ENCODE data around the gene CUX1.

The CUX1 gene

DNA sequence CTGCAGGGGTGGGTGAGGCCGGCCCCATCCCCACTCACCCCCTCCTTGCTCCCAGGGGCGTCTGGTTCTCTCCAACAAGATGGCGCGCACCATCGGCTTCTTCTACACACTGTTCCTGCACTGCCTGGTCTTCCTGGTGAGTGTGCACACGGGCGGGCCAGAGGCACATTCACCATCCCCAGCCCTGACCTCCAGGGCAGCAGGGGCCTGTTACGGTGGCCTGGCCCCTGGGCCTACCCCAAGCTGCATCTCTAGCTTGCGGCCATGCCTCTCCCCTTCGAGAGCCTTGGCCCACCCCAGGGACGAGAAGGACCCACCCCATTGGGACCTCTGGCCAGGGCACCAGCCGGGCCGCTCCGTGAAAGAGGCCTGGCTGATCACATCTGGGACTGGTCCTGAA is 464.4 kb downstream of the CUX1 start:
- TF ChIP-seq, protein P1, sequence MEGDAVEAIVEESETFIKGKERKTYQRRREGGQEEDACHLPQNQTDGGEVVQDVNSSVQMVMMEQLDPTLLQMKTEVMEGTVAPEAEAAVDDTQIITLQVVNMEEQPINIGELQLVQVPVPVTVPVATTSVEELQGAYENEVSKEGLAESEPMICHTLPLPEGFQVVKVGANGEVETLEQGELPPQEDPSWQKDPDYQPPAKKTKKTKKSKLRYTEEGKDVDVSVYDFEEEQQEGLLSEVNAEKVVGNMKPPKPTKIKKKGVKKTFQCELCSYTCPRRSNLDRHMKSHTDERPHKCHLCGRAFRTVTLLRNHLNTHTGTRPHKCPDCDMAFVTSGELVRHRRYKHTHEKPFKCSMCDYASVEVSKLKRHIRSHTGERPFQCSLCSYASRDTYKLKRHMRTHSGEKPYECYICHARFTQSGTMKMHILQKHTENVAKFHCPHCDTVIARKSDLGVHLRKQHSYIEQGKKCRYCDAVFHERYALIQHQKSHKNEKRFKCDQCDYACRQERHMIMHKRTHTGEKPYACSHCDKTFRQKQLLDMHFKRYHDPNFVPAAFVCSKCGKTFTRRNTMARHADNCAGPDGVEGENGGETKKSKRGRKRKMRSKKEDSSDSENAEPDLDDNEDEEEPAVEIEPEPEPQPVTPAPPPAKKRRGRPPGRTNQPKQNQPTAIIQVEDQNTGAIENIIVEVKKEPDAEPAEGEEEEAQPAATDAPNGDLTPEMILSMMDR (IDR thresholded peaks at IDR 0.05; ENCODE audit: control insufficient read depth, extremely low read depth, insufficient read depth), result no peak
- DNase-seq (ENCODE audit: low read depth), result no peak
- H3K4me3 ChIP-seq (ENCODE audit: low read depth, low read length), result no peak overlapping the region

DNA sequence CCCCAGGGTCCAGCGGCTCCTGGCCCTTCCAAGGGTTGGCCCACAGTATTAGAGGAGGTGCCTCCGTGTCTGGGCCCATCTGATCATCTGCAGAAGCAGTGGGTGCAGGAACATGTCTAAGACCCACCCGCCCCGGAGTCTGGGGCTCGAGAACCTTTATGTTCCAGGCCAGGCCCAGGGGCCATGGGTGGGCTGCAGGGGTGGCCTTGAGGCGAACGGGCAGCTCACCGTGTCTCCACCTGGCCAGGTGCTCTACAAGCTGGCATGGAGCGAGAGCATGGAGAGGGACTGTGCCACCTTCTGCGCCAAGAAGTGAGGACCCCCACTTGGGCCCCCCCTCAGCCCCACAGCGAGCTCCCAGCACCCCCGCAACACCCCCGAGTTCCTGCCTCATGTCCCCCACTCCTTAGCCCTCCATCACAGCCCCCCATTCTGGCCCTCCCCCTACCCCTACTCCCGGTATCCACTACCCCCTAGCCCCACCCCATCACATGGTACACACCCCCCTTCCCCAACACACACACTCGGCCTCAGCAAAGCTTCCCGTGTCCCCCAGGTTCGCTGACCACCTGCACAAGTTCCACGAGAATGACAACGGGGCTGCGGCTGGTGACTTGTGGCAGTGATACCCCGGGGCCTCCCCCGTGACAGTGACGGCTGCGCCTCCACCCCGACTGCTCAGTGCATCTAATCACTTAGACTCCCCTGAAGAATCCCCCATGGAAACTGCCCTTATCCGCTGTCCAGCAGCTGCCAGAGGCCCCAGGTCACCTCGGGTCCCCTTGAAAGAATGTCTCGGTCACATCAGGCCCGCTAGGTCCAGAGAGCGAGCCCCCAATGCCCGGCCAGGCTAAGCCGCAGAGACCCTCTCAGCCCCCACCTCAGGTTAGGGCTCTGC is 465.3 kb downstream of the CUX1 start:
- no peak overlapping the region for H3K4me3 ChIP-seq (ENCODE audit: low read depth, low read length)
- TF ChIP-seq, protein P1 (IDR thresholded peaks at IDR 0.05; ENCODE audit: control insufficient read depth, extremely low read depth, insufficient read depth), result no peak
- no peak for DNase-seq (ENCODE audit: low read depth)

DNA sequence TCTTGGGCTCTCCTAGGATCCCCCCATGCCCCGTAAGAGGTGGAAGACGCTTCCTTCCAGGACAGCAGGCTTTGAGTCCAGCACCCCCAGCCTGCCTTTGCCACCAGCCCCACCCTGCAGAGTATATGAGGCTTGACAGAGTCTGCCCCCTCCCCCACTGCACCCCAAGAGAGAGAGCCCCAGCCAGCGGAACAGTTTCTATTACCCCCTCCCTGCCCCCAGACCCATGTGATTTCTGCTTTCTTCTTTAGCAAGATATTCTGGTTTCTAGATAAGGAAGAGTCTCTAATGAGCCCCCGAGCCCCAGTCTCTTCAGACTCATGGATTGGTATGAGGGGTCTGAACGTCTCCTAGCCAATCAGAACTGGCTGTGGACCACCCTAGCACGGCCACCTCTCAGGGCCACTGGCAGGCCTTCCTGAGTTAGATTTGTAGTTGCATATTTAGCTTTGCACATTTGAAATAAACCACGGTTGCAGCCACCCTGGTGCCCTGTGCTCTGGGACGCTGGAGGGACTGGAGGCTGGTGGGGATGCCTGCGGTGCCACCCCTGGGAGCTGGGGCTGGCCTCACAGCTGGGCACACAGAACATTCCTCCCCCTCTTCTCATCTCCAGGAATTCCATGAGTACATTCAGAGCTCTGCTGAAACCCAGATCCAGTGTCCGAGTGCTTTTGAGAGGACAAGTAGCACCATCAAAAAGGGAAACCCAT is 466.2 kb downstream of the CUX1 start:
- TF ChIP-seq, protein P1 (IDR thresholded peaks at IDR 0.05; ENCODE audit: control insufficient read depth, extremely low read depth, insufficient read depth), result no peak
- no peak overlapping the region for H3K4me3 ChIP-seq (ENCODE audit: low read depth, low read length)
- DNase-seq (ENCODE audit: low read depth), result no peak

DNA sequence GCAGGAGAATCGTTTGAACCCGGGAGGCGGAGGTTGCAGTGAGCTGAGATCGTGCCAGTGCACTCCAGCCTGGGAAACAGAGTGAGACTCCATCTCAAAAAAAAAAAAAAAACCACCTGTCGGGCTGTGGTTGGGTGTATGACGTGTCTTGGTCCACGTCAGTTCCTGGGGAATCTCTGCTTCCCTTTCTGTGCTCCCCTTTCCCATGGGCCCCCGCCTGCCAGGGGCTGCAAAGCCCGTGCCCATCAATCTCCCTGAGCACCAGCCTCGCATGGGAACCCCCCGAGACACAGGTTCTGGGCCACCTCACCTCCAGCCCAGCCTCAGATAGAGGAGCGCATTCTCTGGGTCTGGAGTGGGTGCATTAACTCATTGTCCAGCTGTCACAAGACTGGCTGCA is 467.0 kb downstream of the CUX1 start:
- H3K4me3 ChIP-seq (ENCODE audit: low read depth, low read length), result no peak overlapping the region
- no peak for DNase-seq (ENCODE audit: low read depth)
- TF ChIP-seq, protein P1 (IDR thresholded peaks at IDR 0.05; ENCODE audit: control insufficient read depth, extremely low read depth, insufficient read depth), result no peak

DNA sequence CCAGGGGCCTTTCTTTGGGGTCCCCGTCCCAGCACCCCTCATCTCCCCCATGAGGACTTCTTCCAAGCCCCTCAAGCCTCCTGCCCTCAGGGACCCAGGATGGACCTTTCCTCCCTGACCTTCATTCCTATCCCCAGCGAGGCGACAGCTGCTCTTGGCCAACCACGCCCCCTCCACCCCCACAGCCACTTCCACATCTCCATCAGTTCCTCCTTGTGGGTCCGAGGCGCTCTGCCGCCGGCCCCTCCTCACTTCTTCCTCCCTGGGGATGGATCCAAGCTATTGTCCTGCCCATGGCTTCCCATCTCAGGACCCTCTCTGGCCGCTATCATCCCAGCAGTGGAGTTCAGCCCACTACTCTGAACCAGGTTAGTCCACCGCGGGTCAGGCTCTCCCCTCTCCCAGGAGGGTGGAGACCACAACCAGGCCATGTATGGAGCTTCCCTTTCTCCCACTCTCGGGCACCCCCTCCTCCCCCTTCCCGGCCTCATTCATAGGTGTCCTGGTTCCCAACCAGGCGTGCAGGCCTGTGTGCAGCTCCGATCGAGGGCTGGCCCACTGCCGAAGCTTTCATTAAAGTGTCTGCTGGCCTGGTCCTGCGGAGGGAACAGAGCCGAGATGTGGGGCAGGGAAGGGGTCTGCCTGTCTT is 467.6 kb downstream of the CUX1 start:
- H3K4me3 ChIP-seq (ENCODE audit: low read depth, low read length), result no peak overlapping the region
- TF ChIP-seq, protein P1 (IDR thresholded peaks at IDR 0.05; ENCODE audit: control insufficient read depth, extremely low read depth, insufficient read depth), result no peak

DNA sequence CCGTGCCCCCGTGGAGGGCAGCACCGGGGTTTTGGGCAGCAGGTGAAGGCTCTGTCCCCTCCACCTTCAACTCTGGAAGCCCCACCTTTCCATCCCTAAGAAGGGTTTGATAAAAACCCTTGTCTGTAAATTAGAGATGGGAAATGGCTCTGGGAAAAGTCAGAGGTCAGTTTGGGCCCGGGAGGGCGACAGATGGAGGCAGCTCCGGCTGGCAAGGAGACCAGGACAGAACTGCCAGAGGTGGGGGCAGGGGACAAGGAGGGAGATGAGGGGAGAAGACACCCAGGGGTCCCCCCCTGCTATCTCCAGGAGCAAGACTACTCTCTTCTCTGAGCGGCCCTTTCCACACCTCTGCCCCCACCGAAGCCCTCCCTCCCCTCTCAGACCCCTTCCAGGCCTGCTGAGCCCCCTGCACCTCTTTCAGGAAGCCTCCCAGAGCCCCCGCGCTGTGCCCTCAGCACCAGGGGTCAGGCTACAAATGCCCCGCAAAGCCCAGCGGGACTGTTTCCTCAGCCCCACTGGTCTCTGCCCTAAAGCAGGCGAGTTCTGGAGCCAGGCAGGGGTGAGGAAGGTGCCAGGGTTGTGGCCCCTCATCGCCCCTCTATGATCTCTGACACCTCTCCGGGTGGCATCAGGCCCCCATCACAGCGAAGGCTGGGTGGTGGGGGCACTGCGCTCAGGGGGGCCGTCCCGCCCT is 468.3 kb downstream of the CUX1 start:
- DNase-seq (ENCODE audit: low read depth), result no peak
- TF ChIP-seq, protein P1 (IDR thresholded peaks at IDR 0.05; ENCODE audit: control insufficient read depth, extremely low read depth, insufficient read depth), result no peak
- peak overlapping the region; percentile 62 for H3K4me3 ChIP-seq (ENCODE audit: low read depth, low read length)

More for the DNA sequence above, 467.6 kb downstream of the CUX1 start:
- no peak for DNase-seq (ENCODE audit: low read depth)
